ENCODE results near the gene NR6A1.

Gene NR6A1

DNA sequence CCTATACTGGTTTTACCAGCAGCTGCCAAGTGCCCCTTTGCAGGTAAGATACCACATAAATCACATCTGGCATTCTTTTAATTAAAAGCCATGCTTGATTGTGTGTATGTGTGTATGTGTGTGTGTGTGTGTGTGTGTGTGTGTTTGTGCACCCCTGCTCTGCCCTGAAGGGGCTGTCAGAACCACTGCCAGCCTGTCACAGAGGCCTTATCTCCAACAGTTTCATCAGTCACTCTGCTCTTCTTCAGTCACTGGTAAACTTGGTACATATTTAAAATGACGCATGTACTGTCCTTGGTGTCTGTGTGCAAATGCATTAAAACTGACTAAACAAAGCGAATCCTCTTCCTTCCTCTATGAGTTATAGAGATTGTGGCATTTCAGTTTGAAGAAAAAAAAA lies 244.9 kb downstream of the NR6A1 start:
- H3K4me2 ChIP-seq (ENCODE audit: low read length, poor library complexity, severe bottlenecking) = no peak overlapping the region

DNA sequence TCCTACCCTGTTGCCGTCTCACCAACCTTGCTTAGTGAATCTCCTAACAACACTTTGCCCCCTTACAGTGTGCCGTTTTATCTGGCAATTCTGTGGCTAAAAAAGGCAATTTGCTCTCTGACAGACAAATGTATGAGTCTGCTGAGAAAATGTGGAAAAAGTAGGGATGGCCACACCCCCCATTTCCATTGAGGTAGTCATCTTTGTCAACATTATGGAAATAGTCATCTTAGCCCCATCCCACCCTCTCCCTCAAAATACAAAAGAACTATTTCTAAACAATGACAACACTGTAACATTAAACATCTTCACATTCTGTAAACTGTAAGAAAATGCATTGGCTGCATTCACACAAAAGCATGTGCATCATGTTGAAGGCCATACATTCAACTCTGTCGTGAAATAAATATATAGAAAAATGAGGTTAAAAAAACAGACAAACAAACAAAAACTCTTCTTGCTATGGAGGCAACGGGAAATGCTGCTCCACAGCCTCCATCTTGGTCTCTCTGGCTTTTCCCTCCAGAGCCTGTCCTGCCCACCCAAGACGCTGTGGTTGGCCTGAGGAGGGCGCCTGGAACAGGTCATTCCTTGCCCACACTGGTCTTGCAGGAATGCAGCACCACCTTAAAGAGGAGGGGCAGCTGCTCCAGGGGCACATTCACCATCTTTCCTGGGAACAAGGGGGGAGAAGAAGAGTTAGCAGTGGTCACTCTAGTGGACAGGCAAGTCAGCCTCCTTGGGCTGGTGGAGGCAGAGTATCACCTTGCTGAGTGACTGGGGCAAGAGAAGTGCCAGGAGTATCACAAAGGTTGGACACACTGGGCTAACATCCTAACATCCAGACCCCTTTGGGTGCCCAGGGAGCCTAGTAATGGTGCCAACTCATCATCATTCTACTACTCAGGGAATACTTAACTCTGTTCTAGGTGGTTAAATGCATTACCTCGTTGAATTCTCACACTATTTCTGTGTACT lies 248.7 kb downstream of the NR6A1 start:
- no peak overlapping the region for H3K14ac ChIP-seq (ENCODE audit: low read length in 2 of 2)
- no peak for DNase-seq
- H2AFZ ChIP-seq (ENCODE audit: low read depth, low read length) = no peak overlapping the region
- no peak overlapping the region for H2AK5ac ChIP-seq (ENCODE audit: low read length, severe bottlenecking)
- no peak overlapping the region for H3K4me2 ChIP-seq (ENCODE audit: low read length, poor library complexity, severe bottlenecking)
- H3K4ac ChIP-seq (ENCODE audit: low read depth in 1 of 2, low read length in 2 of 2) = no peak overlapping the region
- WGBS = 75% methylated on average over 4 of the region's 7 CpGs
- H3K27ac ChIP-seq (ENCODE audit: low read length, poor library complexity, severe bottlenecking) = no peak overlapping the region
- H2BK12ac ChIP-seq (ENCODE audit: low read length in 2 of 2) = no peak overlapping the region
- no peaks in the 10 kb centered on the region for H3K4me1 ChIP-seq (ENCODE audit: control insufficient read depth, insufficient read depth, low read depth, low read length)
- H3K36me3 ChIP-seq (ENCODE audit: control insufficient read depth in 1 of 2, insufficient read depth in 2 of 2, low read depth in 1 of 2, low read length in 2 of 2) = peaks cover 0 to 5% of the 10 kb centered on the region in 2 experiments
- no peak overlapping the region for H2BK15ac ChIP-seq (ENCODE audit: low read depth, poor library complexity, severe bottlenecking)
- H2BK120ac ChIP-seq (ENCODE audit: low read depth, low read length) = no peak overlapping the region
- H3K9me3 ChIP-seq (ENCODE audit: control insufficient read depth, low read length) = no peaks in the 10 kb centered on the region
- no peak overlapping the region for H3K23ac ChIP-seq (ENCODE audit: low read length in 2 of 2)
- H3K4me3 ChIP-seq (ENCODE audit: insufficient read depth in 1 of 2, low read depth in 1 of 2, low read length in 2 of 2) = no peak overlapping the region
- no peak overlapping the region for H3K18ac ChIP-seq (ENCODE audit: low read depth in 1 of 2, low read length in 2 of 2)
- peaks cover 0 to 26% of the 10 kb centered on the region in 2 experiments for H3K27me3 ChIP-seq (ENCODE audit: control insufficient read depth in 1 of 2, insufficient read depth in 1 of 2, low read length in 2 of 2)
- H3K79me1 ChIP-seq (replicated peaks; ENCODE audit: low read length, poor library complexity, severe bottlenecking) = no peaks in the 10 kb centered on the region
- no peak overlapping the region for H3K9ac ChIP-seq (ENCODE audit: low read length)
- H2BK5ac ChIP-seq (ENCODE audit: low read depth, low read length, poor library complexity, severe bottlenecking) = no peak overlapping the region
- no peak overlapping the region for H4K8ac ChIP-seq (ENCODE audit: low read length)
- H4K91ac ChIP-seq (ENCODE audit: low read length) = no peak overlapping the region

More for the DNA sequence above, 244.9 kb downstream of the NR6A1 start:
- Histone ChIP-seq H3K4ac (ENCODE audit: low read depth in 1 of 2, low read length in 2 of 2) (no peak overlapping the region), H3K23ac (ENCODE audit: low read length in 2 of 2) (no peak overlapping the region), H3K9me3 (ENCODE audit: control insufficient read depth, low read length) (no peaks in the 10 kb centered on the region), H3K27ac (ENCODE audit: low read length, poor library complexity, severe bottlenecking) (no peak overlapping the region), H2BK120ac (ENCODE audit: low read depth, low read length) (no peak overlapping the region), H2BK5ac (ENCODE audit: low read depth, low read length, poor library complexity, severe bottlenecking) (no peak overlapping the region), H3K14ac (ENCODE audit: low read length in 2 of 2) (no peak overlapping the region), H3K27me3 (ENCODE audit: control insufficient read depth in 1 of 2, insufficient read depth in 1 of 2, low read length in 2 of 2) (peaks cover 0 to 3% of the 10 kb centered on the region in 2 experiments), H3K4me3 (ENCODE audit: insufficient read depth in 1 of 2, low read depth in 1 of 2, low read length in 2 of 2) (no peak overlapping the region), H3K79me1 (replicated peaks; ENCODE audit: low read length, poor library complexity, severe bottlenecking) (no peaks in the 10 kb centered on the region), H4K91ac (ENCODE audit: low read length) (no peak overlapping the region), H2BK15ac (ENCODE audit: low read depth, poor library complexity, severe bottlenecking) (no peak overlapping the region), H3K4me1 (ENCODE audit: control insufficient read depth, insufficient read depth, low read depth, low read length) (peaks cover 2% of the 10 kb centered on the region), H3K36me3 (ENCODE audit: control insufficient read depth in 1 of 2, insufficient read depth in 2 of 2, low read depth in 1 of 2, low read length in 2 of 2) (no peaks in the 10 kb centered on the region), H2AK5ac (ENCODE audit: low read length, severe bottlenecking) (no peak overlapping the region), H3K9ac (ENCODE audit: low read length) (no peak overlapping the region), H4K8ac (ENCODE audit: low read length) (no peak overlapping the region), H3K18ac (ENCODE audit: low read depth in 1 of 2, low read length in 2 of 2) (no peak overlapping the region), H2AFZ (ENCODE audit: low read depth, low read length) (no peak overlapping the region), H2BK12ac (ENCODE audit: low read length in 2 of 2) (no peak overlapping the region)
- WGBS = no CpG with 5 or more reads among the region's 2 CpGs
- DNase-seq = no peak

DNA sequence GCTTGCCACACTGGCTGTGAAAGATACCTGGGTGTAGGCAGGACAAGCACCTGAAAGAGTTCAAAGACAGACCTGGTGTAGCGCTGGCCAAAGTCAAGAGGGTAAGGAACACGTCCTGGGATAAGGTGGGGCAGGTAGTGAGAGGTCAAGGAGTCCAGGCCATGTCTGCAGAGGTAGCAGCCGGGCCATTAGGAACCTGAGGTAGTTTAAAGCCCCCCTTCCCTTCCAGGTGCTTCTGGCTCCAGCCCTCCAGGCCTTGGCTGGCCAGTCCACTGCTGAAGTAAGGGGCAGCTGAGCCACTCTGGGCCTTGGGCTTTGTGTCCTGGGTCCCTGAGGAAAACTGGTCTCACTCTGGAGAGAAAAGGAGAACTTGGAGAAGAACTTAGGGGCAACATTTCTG lies 250.0 kb downstream of the NR6A1 start:
- H2AFZ ChIP-seq (ENCODE audit: low read depth, low read length) = no peak overlapping the region
- no peaks in the 10 kb centered on the region for H3K4me1 ChIP-seq (ENCODE audit: control insufficient read depth, insufficient read depth, low read depth, low read length)
- no peak overlapping the region for H3K18ac ChIP-seq (ENCODE audit: low read depth in 1 of 2, low read length in 2 of 2)
- no peak overlapping the region for H3K27ac ChIP-seq (ENCODE audit: low read length, poor library complexity, severe bottlenecking)
- no peak overlapping the region for H2BK5ac ChIP-seq (ENCODE audit: low read depth, low read length, poor library complexity, severe bottlenecking)
- H3K23ac ChIP-seq (ENCODE audit: low read length in 2 of 2) = no peak overlapping the region
- H4K8ac ChIP-seq (ENCODE audit: low read length) = no peak overlapping the region
- H3K4ac ChIP-seq (ENCODE audit: low read depth in 1 of 2, low read length in 2 of 2) = no peak overlapping the region
- no peak overlapping the region for H3K14ac ChIP-seq (ENCODE audit: low read length in 2 of 2)
- H3K9ac ChIP-seq (ENCODE audit: low read length) = no peak overlapping the region
- DNase-seq = no peak
- H2BK12ac ChIP-seq (ENCODE audit: low read length in 2 of 2) = no peak overlapping the region
- peaks cover 0 to 5% of the 10 kb centered on the region in 2 experiments for H3K36me3 ChIP-seq (ENCODE audit: control insufficient read depth in 1 of 2, insufficient read depth in 2 of 2, low read depth in 1 of 2, low read length in 2 of 2)
- no peak overlapping the region for H2AK5ac ChIP-seq (ENCODE audit: low read length, severe bottlenecking)
- no peaks in the 10 kb centered on the region for H3K9me3 ChIP-seq (ENCODE audit: control insufficient read depth, low read length)
- H2BK120ac ChIP-seq (ENCODE audit: low read depth, low read length) = no peak overlapping the region
- WGBS = 87% methylated on average over 3 of the region's 3 CpGs
- H3K4me3 ChIP-seq (ENCODE audit: insufficient read depth in 1 of 2, low read depth in 1 of 2, low read length in 2 of 2) = no peak overlapping the region
- H3K27me3 ChIP-seq (ENCODE audit: control insufficient read depth in 1 of 2, insufficient read depth in 1 of 2, low read length in 2 of 2) = peaks cover 0 to 33% of the 10 kb centered on the region in 2 experiments
- H2BK15ac ChIP-seq (ENCODE audit: low read depth, poor library complexity, severe bottlenecking) = no peak overlapping the region
- H4K91ac ChIP-seq (ENCODE audit: low read length) = no peak overlapping the region
- no peak overlapping the region for H3K4me2 ChIP-seq (ENCODE audit: low read length, poor library complexity, severe bottlenecking)
- H3K79me1 ChIP-seq (replicated peaks; ENCODE audit: low read length, poor library complexity, severe bottlenecking) = no peaks in the 10 kb centered on the region

- no peak overlapping the region for H3K4me3 ChIP-seq (ENCODE audit: insufficient read depth in 1 of 2, low read depth in 1 of 2, low read length in 2 of 2)
These were observed 250.9 kb downstream of the NR6A1 start for GRCh38 chr9:124520206-124520596.

More at GRCh38 chr9:124520206-124520596, 250.9 kb downstream of the NR6A1 start:
- Histone ChIP-seq H3K4me1 (ENCODE audit: control insufficient read depth, insufficient read depth, low read depth, low read length) (no peaks in the 10 kb centered on the region), H3K18ac (ENCODE audit: low read depth in 1 of 2, low read length in 2 of 2) (no peak overlapping the region), H3K4me2 (ENCODE audit: low read length, poor library complexity, severe bottlenecking) (no peak overlapping the region), H3K14ac (ENCODE audit: low read length in 2 of 2) (no peak overlapping the region), H4K91ac (ENCODE audit: low read length) (no peak overlapping the region), H3K36me3 (ENCODE audit: control insufficient read depth in 1 of 2, insufficient read depth in 2 of 2, low read depth in 1 of 2, low read length in 2 of 2) (peaks cover 0 to 5% of the 10 kb centered on the region in 2 experiments), H3K4ac (ENCODE audit: low read depth in 1 of 2, low read length in 2 of 2) (no peak overlapping the region), H3K23ac (ENCODE audit: low read length in 2 of 2) (no peak overlapping the region), H2BK15ac (ENCODE audit: low read depth, poor library complexity, severe bottlenecking) (no peak overlapping the region), H2BK120ac (ENCODE audit: low read depth, low read length) (no peak overlapping the region), H4K8ac (ENCODE audit: low read length) (no peak overlapping the region), H3K9me3 (ENCODE audit: control insufficient read depth, low read length) (no peaks in the 10 kb centered on the region), H2BK5ac (ENCODE audit: low read depth, low read length, poor library complexity, severe bottlenecking) (no peak overlapping the region), H2AFZ (ENCODE audit: low read depth, low read length) (no peak overlapping the region), H3K27ac (ENCODE audit: low read length, poor library complexity, severe bottlenecking) (no peak overlapping the region), H3K79me1 (replicated peaks; ENCODE audit: low read length, poor library complexity, severe bottlenecking) (no peaks in the 10 kb centered on the region), H3K27me3 (ENCODE audit: control insufficient read depth in 1 of 2, insufficient read depth in 1 of 2, low read length in 2 of 2) (peaks cover 0 to 34% of the 10 kb centered on the region in 2 experiments), H2BK12ac (ENCODE audit: low read length in 2 of 2) (no peak overlapping the region), H2AK5ac (ENCODE audit: low read length, severe bottlenecking) (no peak overlapping the region), H3K9ac (ENCODE audit: low read length) (no peak overlapping the region)
- no peak for DNase-seq
- WGBS = 84% methylated on average over 5 of the region's 7 CpGs
